Epidermal melanocyte (primary cell): Measurements from ENCODE around the gene RHEB.
"Not testable (repeated sequence)": the region's sequence is repeated elsewhere in the genome, so short reads cannot be mapped to it uniquely, and the experiment has no call there.

Experiments
- DNase-seq: peaks from one replicate; pipeline ENCODE4 v3.0.0; 2011; ENCODE audit warnings: low spot score; ENCODE audit not compliant: insufficient read length

The RHEB gene

GRCh38 chr7:151519765-151520418 is at the start of gene RHEB:
RHEB (minus strand) TSS chr7:151519895; CDS start chr7:151519511, 384 bp downstream.
- DNase-seq: peak; percentile 86

- DNase-seq: peak; percentile 23
Measured at GRCh38 chr7:151566897-151567320, 47.2 kb upstream of the RHEB start.

- DNase-seq: no peak
Measured at GRCh38 chr7:151565541-151565940, 45.8 kb upstream of the RHEB start.

- DNase-seq: no peak
Measured at GRCh38 chr7:151560243-151560642, 40.5 kb upstream of the RHEB start.

- no peak for DNase-seq
Measured at GRCh38 chr7:151559557-151560183, 40.0 kb upstream of the RHEB start.

GRCh38 chr7:151558575-151558974 is 38.9 kb upstream of the RHEB start:
- DNase-seq: no peak

- no peak for DNase-seq
Measured at GRCh38 chr7:151556592-151556991, 36.9 kb upstream of the RHEB start.

- no peak for DNase-seq
Measured at GRCh38 chr7:151553356-151553755, 33.7 kb upstream of the RHEB start.

- no peak for DNase-seq
Measured at GRCh38 chr7:151552352-151553028, 32.8 kb upstream of the RHEB start.

GRCh38 chr7:151551820-151552219 is 32.1 kb upstream of the RHEB start:
- DNase-seq: no peak

GRCh38 chr7:151550656-151551286 is 31.1 kb upstream of the RHEB start:
- peak; percentile 70 for DNase-seq

- no peak for DNase-seq
Measured at GRCh38 chr7:151549644-151550043, 29.9 kb upstream of the RHEB start.

GRCh38 chr7:151549083-151549482 is 29.4 kb upstream of the RHEB start:
- DNase-seq: no peak

GRCh38 chr7:151544183-151544582 is 24.5 kb upstream of the RHEB start:
- DNase-seq: no peak

GRCh38 chr7:151542606-151543130 is 23.0 kb upstream of the RHEB start:
- no peak for DNase-seq

GRCh38 chr7:151541709-151542499 is 22.2 kb upstream of the RHEB start:
- DNase-seq: no peak

- no peak for DNase-seq
Measured at GRCh38 chr7:151540146-151540545, 20.5 kb upstream of the RHEB start.

- peak; percentile 24 for DNase-seq
Measured at GRCh38 chr7:151539088-151539671, 19.5 kb upstream of the RHEB start.

- DNase-seq: no peak
Measured at GRCh38 chr7:151537818-151538561, 18.3 kb upstream of the RHEB start.

- DNase-seq: not testable (repeated sequence)
Measured at GRCh38 chr7:151536178-151536577, 16.5 kb upstream of the RHEB start.
